ENCODE results near the gene ADAM19. TPM values are rescaled to one million over a fixed set of nuclear protein-coding genes. Genes with fewer than 3 reads are reported as not detected.

Gene ADAM19
- total RNA-seq, 2 experiments from 2014 or later = 2.8 to 3.5 TPM

GRCh38 chr5:157543825-157544622, 31.6 kb downstream of the ADAM19 start:
- Mint-ChIP-seq H3K27me3 (peaks cover 3% of the 10 kb centered on the region), H3K4me1 (peaks cover 22% of the 10 kb centered on the region), H3K36me3 (no peaks in the 10 kb centered on the region), H3K4me3 (no peak overlapping the region), H3K27ac (no peak overlapping the region), H3K9me3 (no peaks in the 10 kb centered on the region)
- DNase-seq = no peak

GRCh38 chr5:157542282-157543000, 33.1 kb downstream of the ADAM19 start:
- H3K4me3 Mint-ChIP-seq = no peak overlapping the region

GRCh38 chr5:157541447-157542118, 34.0 kb downstream of the ADAM19 start:
- Mint-ChIP-seq H3K9me3 (no peaks in the 10 kb centered on the region), H3K4me1 (peaks cover 23% of the 10 kb centered on the region), H3K27me3 (no peaks in the 10 kb centered on the region), H3K4me3 (no peak overlapping the region), H3K36me3 (no peaks in the 10 kb centered on the region), H3K27ac (no peak overlapping the region)
- no peak for DNase-seq

More at GRCh38 chr5:157542282-157543000, 33.1 kb downstream of the ADAM19 start:
- H3K27me3 Mint-ChIP-seq = no peaks in the 10 kb centered on the region
- no peaks in the 10 kb centered on the region for H3K9me3 Mint-ChIP-seq
- DNase-seq = no peak
- H3K27ac Mint-ChIP-seq = no peak overlapping the region
- peaks cover 23% of the 10 kb centered on the region for H3K4me1 Mint-ChIP-seq
- H3K36me3 Mint-ChIP-seq = no peaks in the 10 kb centered on the region

DNA sequence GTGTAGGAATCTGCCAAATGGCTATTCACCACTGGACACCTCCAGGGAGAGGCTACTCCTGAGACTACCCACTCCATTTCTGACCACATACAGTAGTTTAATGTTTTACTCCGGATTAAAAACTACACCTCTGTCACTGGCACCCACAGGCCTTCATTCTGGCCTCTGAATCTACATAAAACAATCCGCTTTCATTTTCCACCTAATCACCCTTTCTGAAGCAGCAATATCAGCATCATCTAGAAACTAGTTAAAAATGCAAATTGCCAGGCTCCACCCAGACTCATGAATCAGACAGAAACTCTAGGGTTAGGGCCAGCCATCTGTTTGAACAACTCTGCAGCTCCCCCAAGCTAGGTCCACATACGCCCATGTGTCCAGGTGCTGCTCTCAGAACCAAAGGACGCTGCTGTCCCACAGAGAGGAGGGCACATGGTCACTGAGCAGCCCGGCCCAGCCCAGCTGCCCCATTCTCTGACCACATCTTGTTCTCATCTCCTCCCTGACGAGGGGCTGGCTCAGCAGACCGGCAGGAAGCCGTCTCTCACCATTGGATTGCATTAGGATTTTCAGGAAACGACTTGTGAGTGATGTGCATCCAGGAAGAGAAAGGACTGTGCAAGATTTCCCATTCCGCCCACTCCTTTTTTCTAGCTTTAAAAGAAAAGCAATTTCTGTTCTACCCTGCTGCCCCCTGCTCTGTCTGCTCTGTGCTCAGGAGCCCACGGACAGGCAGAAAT, 34.7 kb downstream of the ADAM19 start:
- H3K4me3 Mint-ChIP-seq = no peak overlapping the region
- H3K9me3 Mint-ChIP-seq = no peaks in the 10 kb centered on the region
- peak overlapping the region; percentile 7 for H3K27ac Mint-ChIP-seq
- H3K36me3 Mint-ChIP-seq = no peaks in the 10 kb centered on the region
- no peaks in the 10 kb centered on the region for H3K27me3 Mint-ChIP-seq
- H3K4me1 Mint-ChIP-seq = peaks cover 23% of the 10 kb centered on the region
- DNase-seq = peak; percentile 17

- Mint-ChIP-seq H3K4me1 (peaks cover 23% of the 10 kb centered on the region), H3K9me3 (no peaks in the 10 kb centered on the region), H3K27ac (peak overlapping the region; percentile 7), H3K27me3 (no peaks in the 10 kb centered on the region), H3K4me3 (no peak overlapping the region), H3K36me3 (no peaks in the 10 kb centered on the region)
- DNase-seq = no peak
Measured at GRCh38 chr5:157540124-157540523, 35.5 kb downstream of the ADAM19 start.

DNA sequence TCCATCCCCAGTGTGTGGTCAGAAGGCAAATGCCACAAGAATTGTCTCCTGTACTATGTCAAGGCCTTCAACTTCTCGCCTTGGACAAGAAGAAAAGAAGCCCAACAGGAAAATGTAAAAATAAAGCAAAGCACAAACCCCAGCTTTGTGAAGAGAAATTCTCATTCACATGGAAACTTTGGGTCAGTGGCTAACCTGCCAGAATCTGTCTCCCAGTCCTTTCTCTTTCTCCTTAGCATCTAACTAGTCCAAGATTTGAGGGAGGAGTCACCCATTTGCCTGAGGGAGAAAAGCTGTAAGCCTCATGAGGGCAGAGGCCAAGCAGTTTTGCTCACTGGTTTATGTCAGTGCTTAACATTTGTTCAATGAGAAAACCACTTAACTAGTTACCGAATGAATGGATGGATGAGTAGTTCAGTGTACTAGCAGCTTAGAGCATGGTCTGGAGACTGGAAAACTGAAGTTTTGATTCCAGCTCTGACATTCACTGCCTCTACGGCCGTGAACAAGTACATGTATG, 36.0 kb downstream of the ADAM19 start:
- Mint-ChIP-seq H3K9me3 (no peaks in the 10 kb centered on the region), H3K4me3 (no peak overlapping the region), H3K27ac (no peak overlapping the region), H3K27me3 (no peaks in the 10 kb centered on the region), H3K4me1 (peaks cover 23% of the 10 kb centered on the region), H3K36me3 (no peaks in the 10 kb centered on the region)
- no peak for DNase-seq

- no peak for DNase-seq
- Mint-ChIP-seq H3K36me3 (no peaks in the 10 kb centered on the region), H3K9me3 (no peaks in the 10 kb centered on the region), H3K27me3 (no peaks in the 10 kb centered on the region), H3K4me3 (no peak overlapping the region), H3K4me1 (peaks cover 23% of the 10 kb centered on the region), H3K27ac (no peak overlapping the region)
Measured at GRCh38 chr5:157538311-157538710, 37.3 kb downstream of the ADAM19 start.

DNA sequence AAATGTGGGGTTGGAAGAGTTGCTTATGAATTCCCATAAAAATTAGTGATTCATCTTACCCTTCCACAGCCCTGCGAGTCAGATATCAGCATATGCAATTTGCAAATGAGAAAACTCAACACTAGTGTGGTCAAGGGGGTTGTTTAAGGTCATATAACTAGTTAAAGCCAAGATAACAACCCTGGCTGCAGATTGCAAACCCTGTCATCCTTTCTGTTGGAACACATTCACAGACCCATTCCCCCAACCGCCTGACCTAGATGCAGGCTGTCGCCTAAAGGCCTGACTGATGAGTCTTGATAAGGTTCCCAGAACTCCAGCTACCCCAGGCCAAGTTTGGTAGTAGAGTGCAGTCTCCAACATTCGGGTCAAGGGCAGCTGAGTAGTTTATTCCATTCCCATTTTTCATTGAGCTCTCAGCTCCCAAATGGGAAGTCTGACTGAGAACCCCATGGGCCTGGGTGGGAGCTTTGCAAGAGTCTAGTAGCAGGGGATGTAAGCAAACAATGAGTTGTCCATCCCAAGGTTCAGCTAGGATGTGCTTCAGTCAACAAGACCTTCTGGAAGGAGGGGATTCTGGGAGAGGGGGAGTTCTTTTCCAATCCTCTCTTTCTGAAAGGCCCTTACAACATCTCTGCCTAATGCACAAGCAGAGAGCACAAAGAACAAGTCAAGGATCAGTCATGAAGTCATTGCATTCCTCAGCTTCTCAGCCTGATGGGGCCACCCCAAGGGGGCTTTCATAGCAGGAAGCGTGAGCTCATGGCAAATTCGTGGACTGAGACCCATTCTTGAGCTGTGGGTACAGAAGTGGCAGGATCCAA, 40.3 kb downstream of the ADAM19 start:
- Mint-ChIP-seq H3K4me3 (no peak overlapping the region), H3K27ac (no peak overlapping the region), H3K4me1 (peaks cover 9% of the 10 kb centered on the region), H3K27me3 (peaks cover 4% of the 10 kb centered on the region), H3K9me3 (no peaks in the 10 kb centered on the region), H3K36me3 (no peaks in the 10 kb centered on the region)
- no peak for DNase-seq

DNA sequence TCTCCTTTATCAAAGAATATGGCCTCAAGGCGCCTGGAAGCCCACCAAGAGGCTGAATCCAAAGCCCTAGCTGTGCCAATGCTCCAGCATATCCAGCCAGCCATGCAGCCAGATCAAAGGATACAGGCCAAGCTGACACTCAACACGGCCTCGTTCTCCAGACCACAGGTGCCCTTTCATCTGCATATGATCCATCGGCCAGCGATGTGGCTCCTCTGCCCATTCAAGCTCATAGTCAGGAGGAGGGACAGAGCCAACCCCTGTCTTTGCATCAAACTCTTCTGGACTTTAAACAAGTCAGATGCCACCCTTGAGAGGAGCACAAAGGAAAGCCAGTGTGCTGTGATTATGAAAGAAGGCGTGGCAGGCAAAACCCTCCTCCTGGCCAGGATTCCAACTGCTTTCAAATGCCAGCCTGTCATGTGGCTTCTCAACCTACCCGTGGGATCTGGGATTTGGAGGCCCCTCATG, 42.5 kb downstream of the ADAM19 start:
- Mint-ChIP-seq H3K36me3 (no peaks in the 10 kb centered on the region), H3K27ac (no peak overlapping the region), H3K4me3 (no peak overlapping the region), H3K27me3 (peaks cover 12% of the 10 kb centered on the region), H3K9me3 (no peaks in the 10 kb centered on the region), H3K4me1 (peaks cover 2% of the 10 kb centered on the region)
- no peak for DNase-seq

DNA sequence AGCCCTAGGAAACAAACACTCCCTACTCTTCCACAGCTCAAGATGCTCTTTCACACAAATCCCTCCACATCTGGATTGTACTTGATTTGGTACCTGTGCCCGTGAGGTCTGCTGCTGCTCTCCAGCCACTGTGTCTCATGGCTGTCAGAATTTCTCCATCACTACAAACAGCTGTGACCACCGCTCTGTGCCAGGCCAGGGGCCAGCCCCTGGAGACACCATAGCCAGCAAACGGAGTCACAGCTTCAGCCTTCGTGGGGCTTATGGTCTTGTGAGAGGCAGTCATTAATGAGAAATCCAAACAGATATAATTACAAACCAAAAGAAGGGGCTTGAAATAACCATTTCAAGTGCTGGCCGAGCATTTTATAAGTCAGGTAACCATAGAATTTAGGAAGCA, 43.6 kb downstream of the ADAM19 start:
- Mint-ChIP-seq H3K4me1 (no peaks in the 10 kb centered on the region), H3K4me3 (no peak overlapping the region), H3K27ac (no peak overlapping the region), H3K36me3 (no peaks in the 10 kb centered on the region), H3K9me3 (no peaks in the 10 kb centered on the region), H3K27me3 (peaks cover 12% of the 10 kb centered on the region)
- DNase-seq = no peak

DNA sequence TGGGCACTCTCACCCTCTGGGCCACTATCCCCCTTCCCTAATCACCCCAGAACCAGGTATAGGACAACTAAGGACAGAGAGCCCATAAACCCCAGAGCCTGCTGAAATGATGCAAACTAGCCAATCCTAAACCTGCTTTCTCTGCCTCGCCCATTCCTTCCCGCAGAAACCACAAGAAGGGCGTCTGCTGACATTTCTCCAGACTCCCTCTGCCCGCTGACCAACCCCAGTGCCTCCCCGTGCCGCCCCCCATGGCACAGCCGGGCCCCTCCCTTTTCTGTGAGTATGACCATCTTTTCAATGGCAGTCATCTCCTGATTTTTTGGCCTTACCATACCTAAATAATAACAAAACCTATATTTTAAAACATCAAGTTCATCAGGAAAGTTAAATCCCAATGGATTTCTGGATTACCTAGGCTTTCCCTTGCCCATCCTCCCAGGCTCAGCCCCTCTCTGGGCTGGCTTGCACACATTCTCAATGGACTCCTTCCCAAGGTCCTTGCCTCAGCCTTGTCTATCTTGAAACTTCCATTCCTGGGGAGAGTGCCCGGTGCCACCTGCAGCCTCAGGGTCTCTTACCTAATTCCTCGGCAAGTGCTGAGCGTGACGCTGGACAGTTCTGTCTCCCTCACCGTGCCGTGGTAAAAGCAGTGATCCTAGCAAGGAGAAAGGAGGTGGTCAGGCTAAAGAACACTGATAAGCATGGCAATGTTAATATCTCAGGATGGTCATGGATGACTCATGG, 45.2 kb downstream of the ADAM19 start:
- DNase-seq = no peak
- H3K27ac Mint-ChIP-seq = no peak overlapping the region
- no peaks in the 10 kb centered on the region for H3K4me1 Mint-ChIP-seq
- H3K4me3 Mint-ChIP-seq = no peak overlapping the region
- H3K27me3 Mint-ChIP-seq = peaks cover 12% of the 10 kb centered on the region
- H3K36me3 Mint-ChIP-seq = no peaks in the 10 kb centered on the region
- H3K9me3 Mint-ChIP-seq = no peaks in the 10 kb centered on the region

DNA sequence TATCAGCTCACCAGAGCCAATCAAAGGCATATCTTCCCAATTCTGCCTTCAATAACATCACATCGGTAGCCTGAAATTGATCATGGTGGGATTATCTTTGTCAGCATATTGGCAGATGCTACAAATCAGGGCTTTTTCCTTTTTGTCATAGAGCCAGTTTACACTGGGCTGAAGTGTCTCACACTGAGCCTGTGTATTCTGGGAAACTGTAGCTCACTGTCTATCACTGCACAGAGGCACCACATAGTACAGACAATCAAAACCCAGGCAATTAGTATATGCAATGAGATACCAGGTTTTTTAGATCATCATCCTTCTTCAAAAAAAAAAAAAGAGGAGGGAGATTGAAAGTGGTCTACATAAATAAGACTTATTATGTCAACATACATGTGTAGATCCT, 46.6 kb downstream of the ADAM19 start:
- Mint-ChIP-seq H3K27me3 (peaks cover 12% of the 10 kb centered on the region), H3K4me1 (no peaks in the 10 kb centered on the region), H3K36me3 (no peaks in the 10 kb centered on the region), H3K27ac (no peak overlapping the region), H3K4me3 (no peak overlapping the region), H3K9me3 (no peaks in the 10 kb centered on the region)
- no peak for DNase-seq

- no peak for DNase-seq
- Mint-ChIP-seq H3K4me3 (no peak overlapping the region), H3K9me3 (no peaks in the 10 kb centered on the region), H3K36me3 (no peaks in the 10 kb centered on the region), H3K27me3 (peaks cover 12% of the 10 kb centered on the region), H3K4me1 (no peaks in the 10 kb centered on the region), H3K27ac (no peak overlapping the region)
Measured at GRCh38 chr5:157528036-157528632, 47.4 kb downstream of the ADAM19 start.
